Measurements from ENCODE around the gene HCAR1. TPM values are rescaled to one million over a fixed set of nuclear protein-coding genes. Genes with fewer than 3 reads are reported as not detected.
"Not testable (repeated sequence)": the region's sequence is repeated elsewhere in the genome, so short reads cannot be mapped to it uniquely, and the experiment has no call there.

Gene HCAR1
- total RNA-seq, 1 experiment from 2014 or later, result not detected

DNA sequence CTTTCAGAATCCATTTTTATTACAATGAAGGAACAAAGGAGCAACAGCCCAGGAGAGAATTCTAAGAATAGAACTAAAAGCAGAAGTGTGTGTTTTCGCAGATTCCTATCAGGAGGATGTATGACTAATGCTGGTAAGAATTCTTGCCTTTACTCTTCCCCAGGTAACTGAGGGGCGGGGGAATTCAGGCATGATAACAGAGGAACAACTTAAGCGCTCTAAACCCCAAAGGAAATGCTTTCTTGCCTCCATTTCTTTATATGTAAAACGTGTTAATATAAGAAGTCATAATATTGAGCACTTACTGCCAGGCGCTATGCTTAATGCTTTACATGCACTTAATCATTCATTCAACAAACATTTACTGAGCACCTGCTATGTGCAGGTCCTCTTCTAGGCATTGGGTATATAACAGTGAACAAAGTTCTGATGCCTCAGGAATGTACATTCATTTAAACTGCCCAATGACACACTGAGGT is 4.5 kb downstream of the HCAR1 start:
- Histone ChIP-seq H3K27me3 (no peaks in the 10 kb centered on the region; the same call in 1 of the 2 replicates), H3K9me3 (no peaks in the 10 kb centered on the region)
- no peak for DNase-seq

DNA sequence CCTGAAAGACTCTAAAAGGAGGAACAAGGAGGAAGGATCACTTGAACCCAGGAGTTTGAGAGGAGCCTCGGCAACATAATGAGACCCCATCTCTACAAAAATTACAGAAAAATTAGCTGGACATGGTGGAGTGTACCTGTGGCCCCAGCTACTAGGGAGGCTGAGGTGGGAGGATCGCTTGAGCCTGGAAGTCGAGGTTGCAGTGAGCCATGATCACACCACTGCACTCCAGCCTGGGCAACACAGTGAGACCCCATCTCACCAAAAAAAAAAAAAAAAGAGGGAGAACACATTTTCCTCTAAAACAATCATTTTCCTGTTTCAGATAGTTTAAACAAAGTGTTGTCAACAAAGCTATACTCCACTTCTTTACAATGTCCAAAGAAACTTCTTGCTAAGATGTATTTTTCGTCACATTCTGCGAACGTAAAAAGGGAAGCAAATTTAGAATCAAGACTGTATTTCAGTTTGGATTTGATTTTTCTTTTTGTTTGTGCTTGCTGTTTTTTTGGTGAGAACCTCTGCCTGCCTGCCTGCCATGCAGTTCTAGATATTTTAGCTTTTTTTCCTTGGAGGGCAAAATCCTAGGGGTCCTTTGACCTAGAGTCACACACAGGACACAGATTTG is 5.1 kb downstream of the HCAR1 start:
- no peaks in the 10 kb centered on the region for H3K9me3 ChIP-seq
- no peaks in the 10 kb centered on the region; the same call in 1 of the 2 replicates for H3K27me3 ChIP-seq
- DNase-seq, result no peak
- H3K36me3 ChIP-seq, result no peaks in the 10 kb centered on the region
- H3K4me3 ChIP-seq, result no peak overlapping the region

More for the DNA sequence above, 4.5 kb downstream of the HCAR1 start:
- Histone ChIP-seq H3K36me3 (no peaks in the 10 kb centered on the region; the same call in 1 of the 2 replicates), H3K4me3 (no peak overlapping the region)

DNA sequence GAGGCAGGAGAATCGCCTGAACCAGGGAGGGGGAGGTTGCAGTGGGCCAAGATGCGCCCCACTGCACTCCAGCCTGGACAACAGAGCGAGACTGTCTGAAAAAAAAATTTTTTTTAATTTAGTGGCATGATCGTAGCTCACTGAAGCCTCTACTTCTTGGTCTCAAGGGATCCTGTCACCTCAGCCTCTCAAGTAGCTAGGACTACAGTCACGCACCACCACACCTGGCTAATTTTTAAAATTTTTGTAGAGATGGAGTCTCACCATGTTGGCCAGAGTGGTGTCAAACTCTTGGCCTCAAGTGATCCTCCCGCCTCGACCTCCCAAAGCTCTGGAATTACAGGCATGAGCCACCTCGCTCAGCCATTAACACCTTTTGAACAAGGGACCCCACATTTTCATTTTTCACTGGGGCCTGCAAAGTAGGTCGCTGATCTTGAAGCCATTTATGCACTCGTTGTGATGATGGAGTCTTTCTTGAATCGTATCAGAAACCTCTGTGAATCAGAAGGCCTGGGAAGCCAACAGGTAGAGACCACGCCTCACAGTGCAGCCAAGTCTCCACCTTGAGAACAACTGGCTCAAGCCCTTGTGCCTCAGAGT is 5.9 kb downstream of the HCAR1 start:
- no peak for DNase-seq
- H3K4me3 ChIP-seq, result no peak overlapping the region
- H3K27me3 ChIP-seq, result no peaks in the 10 kb centered on the region; the same call in 1 of the 2 replicates
- H3K9me3 ChIP-seq, result no peaks in the 10 kb centered on the region
- no peaks in the 10 kb centered on the region for H3K36me3 ChIP-seq

DNA sequence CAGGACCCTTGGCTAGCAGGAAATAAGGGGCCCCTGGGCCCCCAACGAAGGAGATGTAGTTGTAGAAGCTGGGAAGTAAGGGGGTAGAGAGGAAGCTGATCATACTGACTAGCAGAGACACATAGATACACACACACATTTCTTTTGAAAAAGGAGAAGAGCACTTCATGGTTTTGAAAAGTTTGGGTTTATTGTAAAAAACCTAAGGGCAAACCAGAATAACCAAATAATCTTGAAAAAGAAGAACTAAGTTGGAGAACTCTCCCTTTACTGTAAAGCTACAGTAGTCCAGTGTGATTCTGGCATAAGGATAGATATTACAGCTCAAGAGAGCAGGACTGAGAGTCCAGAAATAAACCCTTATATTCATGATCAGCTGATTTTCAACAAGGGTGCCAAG is 8.3 kb downstream of the HCAR1 start:
- DNase-seq, result no peak

DNA sequence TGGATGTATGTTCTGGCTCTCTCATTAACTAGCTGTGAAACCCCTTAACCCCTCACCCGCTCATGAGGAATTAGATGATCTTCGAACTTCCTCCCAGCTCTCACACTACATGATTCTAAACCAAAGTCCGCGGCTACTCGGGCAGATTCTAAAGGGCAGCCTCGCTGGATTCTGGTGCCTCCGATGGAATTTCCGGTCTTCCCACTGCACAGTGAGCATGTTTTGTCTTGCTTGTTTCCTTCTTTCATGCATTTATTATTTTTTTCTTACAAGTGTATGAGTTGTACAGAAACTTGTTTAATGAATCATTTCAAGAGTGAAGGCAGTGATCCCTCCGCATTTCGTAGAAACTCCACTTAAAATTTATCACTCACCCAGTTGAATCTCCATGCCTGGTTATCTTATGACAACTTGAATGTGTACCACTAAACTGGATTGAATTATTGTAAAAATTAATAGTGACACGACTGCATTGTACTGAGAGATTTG is 9.5 kb downstream of the HCAR1 start:
- H3K27me3 ChIP-seq, result no peaks in the 10 kb centered on the region; the same call in 1 of the 2 replicates
- no peaks in the 10 kb centered on the region for H3K36me3 ChIP-seq
- H3K4me3 ChIP-seq, result no peak overlapping the region
- no peak for DNase-seq
- no peaks in the 10 kb centered on the region for H3K9me3 ChIP-seq

More for the DNA sequence above, 8.3 kb downstream of the HCAR1 start:
- no peaks in the 10 kb centered on the region; the same call in 1 of the 2 replicates for H3K27me3 ChIP-seq
- no peak overlapping the region for H3K4me3 ChIP-seq
- no peaks in the 10 kb centered on the region for H3K9me3 ChIP-seq
- no peaks in the 10 kb centered on the region for H3K36me3 ChIP-seq

DNA sequence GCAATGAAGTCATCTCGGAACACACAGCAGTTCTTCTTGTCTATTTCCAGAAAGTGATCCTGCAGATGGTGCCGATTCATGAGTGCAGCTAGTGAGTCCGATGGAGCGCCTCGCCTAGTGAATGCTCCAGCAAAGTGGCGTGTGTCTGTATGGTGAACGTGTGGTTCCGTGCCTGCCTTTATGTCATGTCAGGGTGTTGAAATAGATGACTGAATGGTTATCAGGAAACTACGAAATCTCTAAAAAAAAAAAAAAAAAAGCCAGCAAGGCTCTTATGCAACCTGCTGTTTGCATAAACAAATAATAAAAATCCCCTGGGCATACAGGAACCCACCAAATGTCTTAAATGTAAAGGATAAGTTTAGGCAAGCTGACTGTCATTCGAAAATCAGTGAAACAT is 14.0 kb downstream of the HCAR1 start, which contains the start of gene HCAR3:
Gene HCAR3, minus strand, starts transcription at position 154 of the 400 bp plus-strand sequence. Its CDS starts 74 bp downstream, at position 80.
- DNase-seq, H3K4me3 ChIP-seq, H3K9me3 ChIP-seq, H3K36me3 ChIP-seq, H3K27me3 ChIP-seq: not testable (repeated sequence)

DNA sequence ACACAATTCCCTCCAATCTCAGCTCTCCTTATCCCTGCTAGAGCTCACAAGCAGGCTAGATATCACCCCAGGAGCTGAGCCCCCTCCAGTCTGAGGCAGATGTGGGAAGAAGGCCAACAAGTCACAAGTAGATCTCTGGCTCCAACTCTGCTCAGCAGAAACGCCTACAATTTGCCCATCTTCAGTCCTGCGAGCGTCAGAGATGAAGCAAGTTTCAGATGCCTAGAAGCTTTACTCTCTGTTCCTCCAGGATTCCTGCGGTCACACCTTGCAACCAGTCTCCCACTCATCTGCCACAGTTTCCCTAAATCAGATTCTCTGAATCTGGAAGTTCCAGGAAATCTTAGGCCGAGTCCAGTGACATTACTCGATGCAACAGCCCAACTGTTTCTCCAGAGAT is 15.4 kb downstream of the HCAR1 start:
- H3K4me3 ChIP-seq, DNase-seq, H3K9me3 ChIP-seq, H3K36me3 ChIP-seq, H3K27me3 ChIP-seq: not testable (repeated sequence)

DNA sequence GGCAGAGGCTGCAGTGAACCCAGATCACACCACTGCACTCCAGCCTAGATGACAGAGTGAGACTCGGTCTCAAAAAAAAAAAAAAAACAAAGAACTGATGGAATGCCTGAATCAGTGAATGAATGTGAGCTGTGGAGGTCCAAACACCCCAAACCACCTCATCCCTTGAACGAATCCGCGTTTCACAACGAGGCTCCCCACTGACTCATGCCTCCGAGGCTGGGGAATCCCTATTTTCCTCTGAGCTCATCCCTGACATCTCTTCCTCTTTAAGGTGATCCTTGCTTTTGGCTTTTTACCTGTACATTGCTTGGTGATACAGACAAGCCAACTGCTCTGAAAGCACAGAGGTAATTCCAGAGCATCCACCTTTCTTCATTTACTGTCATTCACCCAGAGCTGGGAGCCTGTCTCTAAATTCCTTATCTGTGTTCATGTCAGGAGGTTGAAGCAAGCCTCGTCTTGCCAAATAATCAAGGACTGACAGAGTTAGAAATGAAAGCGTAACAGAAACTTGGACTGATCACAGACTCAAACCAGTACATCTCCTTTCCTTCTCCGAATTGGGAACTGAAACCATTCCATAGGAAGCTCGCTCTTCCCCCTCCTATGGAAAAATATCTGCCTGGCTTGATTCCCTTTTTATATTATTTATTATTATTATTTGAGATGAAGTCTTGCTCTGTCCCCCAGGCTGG is 17.0 kb downstream of the HCAR1 start:
- not testable (repeated sequence) for H3K9me3 ChIP-seq, DNase-seq, H3K36me3 ChIP-seq, H3K4me3 ChIP-seq, H3K27me3 ChIP-seq

DNA sequence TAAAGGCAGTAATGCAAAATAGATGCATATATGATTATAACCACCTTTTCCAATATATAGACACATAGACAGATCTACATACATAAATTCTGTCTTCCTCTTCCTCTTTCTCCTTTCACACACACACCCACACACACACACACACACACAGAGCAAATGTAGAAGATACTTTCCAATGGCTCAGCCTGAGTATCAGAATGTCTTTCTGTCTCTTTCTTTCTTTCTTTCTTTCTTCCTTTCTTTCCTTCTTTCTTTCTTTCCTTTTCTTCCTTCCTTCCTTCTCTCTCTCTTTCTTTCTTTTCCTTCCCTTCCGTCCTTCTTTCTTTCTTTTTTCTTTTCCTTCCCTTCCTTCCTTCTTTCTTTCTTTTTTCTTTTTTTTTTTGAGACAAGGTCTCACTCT is 19.4 kb downstream of the HCAR1 start:
- not testable (repeated sequence) for H3K27me3 ChIP-seq, DNase-seq, H3K9me3 ChIP-seq, H3K36me3 ChIP-seq, H3K4me3 ChIP-seq

DNA sequence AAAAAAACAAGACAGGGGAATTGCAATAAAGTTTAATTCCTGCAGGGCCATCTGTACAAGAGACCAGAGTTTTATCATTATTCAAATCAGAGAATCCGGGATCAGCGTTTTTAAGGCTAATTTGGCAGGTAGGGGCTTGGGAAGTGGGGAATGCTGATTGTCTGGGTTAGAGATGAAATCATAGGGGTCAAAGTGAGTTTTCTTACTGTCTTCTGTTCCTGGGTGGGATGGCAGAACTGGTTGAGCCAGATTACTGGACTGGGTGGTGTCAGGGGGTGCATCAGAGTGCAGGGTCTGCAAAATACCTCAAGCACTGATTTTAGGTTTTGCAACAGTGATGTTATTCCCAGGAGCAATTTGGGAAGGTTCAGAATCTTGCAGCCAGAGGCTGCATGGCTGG is 20.3 kb downstream of the HCAR1 start:
- not testable (repeated sequence) for H3K4me3 ChIP-seq, H3K36me3 ChIP-seq, DNase-seq, H3K9me3 ChIP-seq, H3K27me3 ChIP-seq

DNA sequence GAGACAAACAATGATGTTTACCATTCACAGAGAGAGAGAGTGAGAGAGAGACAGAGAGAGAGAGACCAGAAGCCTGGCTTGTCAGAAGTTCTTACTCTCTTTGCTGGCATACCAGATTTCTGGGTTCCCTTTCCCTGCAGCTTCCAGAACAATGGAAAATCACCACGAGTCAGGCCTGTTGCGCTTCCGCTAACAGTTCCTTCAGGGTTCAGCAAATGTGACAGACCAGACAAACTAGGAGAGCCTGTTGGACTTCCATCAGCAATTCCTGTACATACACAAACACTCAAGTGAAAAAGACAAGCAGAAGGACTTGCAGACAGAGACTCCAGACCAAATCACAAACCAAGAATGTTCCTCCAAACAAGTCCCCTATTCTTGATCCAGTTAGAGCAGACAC is 21.4 kb downstream of the HCAR1 start:
- not testable (repeated sequence) for H3K4me3 ChIP-seq, H3K27me3 ChIP-seq, DNase-seq, H3K36me3 ChIP-seq, H3K9me3 ChIP-seq

DNA sequence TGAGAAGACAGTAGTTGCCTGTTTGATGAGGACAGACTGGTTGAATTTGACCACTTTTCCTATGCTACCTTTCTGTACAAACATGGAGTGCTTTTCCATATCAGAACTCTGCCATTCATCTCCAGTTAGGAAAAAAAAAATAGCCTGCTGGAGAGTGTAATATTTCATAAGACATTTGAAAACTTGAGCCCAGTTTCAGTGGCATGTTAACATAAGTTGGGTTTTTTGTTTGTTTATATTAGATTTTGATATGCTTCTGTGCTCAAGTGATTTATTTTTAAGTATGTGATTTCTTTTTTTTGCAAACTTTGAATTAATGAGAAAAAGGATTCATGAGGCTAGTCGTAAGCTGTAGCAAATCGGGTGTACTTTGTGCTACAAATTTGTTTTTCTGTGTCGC is 26.8 kb downstream of the HCAR1 start:
- H3K9me3 ChIP-seq, H3K27me3 ChIP-seq, H3K36me3 ChIP-seq, H3K4me3 ChIP-seq, DNase-seq: not testable (repeated sequence)

DNA sequence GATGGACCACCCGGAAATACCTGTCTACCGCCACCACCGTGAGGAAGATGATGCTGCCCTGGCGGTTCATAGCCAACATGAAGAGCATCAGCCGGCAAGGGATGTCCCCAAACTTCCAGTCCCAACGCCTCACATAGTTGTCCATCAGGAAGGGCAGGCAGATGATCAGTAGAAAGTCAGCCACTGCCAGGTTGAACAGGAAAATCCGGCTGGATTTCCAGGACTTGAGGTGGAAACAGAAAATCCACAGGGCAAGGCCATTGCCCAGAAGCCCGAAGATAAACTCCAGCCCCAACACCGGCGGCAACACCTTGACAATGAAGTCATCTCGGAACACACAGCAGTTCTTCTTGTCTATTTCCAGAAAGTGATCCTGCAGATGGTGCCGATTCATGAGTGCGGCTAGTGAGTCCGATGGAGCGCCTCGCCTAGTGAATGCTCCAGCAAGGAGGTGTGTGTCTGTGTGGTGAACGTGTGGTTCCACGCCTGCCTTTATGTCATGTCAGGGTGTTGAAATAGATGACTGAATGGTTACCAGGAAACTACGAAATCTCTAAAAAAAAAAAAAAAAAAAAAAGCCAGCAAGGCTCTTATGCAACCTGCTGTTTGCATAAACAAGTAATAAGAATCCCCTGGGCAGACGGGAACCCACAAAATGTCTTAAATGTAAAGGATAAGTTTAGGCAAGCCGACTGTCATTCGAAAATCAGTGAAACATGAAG is 27.6 kb downstream of the HCAR1 start, which contains the start of gene HCAR2:
Gene HCAR2, minus strand, starts transcription at position 468 of the 722 bp plus-strand sequence. Its CDS starts 74 bp downstream, at position 394.
- not testable (repeated sequence) for H3K27me3 ChIP-seq, H3K9me3 ChIP-seq, H3K4me3 ChIP-seq, DNase-seq, H3K36me3 ChIP-seq

DNA sequence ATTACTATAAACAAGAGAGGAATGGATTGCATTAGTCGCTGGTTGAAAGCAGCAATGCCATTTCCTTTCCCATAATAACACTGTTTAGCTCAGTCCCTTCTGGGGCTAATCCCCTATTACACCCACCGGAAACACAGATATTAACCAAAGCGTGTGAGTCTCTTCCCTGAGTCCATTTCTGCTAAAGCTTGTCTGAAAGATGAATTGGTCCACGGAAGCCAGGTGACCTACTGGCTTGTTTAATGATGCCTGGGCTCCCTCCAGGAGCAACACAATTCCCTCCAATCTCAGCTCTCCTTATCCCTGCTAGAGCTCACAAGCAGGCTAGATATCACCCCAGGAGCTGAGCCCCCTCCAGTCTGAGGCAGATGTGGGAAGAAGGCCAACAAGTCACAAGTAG is 29.2 kb downstream of the HCAR1 start:
- not testable (repeated sequence) for DNase-seq, H3K36me3 ChIP-seq, H3K9me3 ChIP-seq, H3K4me3 ChIP-seq, H3K27me3 ChIP-seq

DNA sequence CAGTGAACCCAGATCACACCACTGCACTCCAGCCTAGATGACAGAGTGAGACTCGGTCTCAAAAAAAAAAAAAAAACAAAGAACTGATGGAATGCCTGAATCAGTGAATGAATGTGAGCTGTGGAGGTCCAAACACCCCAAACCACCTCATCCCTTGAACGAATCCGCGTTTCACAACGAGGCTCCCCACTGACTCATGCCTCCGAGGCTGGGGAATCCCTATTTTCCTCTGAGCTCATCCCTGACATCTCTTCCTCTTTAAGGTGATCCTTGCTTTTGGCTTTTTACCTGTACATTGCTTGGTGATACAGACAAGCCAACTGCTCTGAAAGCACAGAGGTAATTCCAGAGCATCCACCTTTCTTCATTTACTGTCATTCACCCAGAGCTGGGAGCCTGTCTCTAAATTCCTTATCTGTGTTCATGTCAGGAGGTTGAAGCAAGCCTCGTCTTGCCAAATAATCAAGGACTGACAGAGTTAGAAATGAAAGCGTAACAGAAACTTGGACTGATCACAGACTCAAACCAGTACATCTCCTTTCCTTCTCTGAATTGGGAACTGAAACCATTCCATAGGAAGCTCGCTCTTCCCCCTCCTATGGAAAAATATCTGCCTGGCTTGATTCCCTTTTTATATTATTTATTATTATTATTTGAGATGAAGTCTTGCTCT is 30.5 kb downstream of the HCAR1 start:
- not testable (repeated sequence) for H3K4me3 ChIP-seq, H3K9me3 ChIP-seq, DNase-seq, H3K36me3 ChIP-seq, H3K27me3 ChIP-seq

DNA sequence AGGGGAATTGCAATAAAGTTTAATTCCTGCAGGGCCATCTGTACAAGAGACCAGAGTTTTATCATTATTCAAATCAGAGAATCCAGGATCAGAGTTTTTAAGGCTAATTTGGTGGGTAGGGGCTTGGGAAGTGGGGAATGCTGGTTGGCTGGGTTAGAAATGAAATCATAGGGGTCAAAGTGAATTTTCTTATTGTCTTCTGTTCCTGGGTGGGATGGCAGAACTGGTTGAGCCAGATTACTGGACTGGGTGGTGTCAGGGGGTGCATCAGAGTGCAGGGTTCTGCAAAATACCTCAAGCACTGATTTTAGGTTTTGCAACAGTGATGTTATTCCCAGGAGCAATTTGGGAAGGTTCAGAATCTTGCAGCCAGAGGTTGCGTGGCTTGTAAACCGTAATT is 33.7 kb downstream of the HCAR1 start:
- not testable (repeated sequence) for H3K27me3 ChIP-seq, DNase-seq, H3K4me3 ChIP-seq, H3K9me3 ChIP-seq, H3K36me3 ChIP-seq

All from MG63 (cell line).